ENCODE measurements around the gene BCKDHA. TPM values are rescaled to one million over a fixed set of nuclear protein-coding genes. Genes with fewer than 3 reads are reported as not detected.

The BCKDHA gene
- total and polyA plus RNA-seq, 2 donors (not counting 1 experiment from before 2014, with no cell fraction given): 11.2 to 30.7 TPM

DNA sequence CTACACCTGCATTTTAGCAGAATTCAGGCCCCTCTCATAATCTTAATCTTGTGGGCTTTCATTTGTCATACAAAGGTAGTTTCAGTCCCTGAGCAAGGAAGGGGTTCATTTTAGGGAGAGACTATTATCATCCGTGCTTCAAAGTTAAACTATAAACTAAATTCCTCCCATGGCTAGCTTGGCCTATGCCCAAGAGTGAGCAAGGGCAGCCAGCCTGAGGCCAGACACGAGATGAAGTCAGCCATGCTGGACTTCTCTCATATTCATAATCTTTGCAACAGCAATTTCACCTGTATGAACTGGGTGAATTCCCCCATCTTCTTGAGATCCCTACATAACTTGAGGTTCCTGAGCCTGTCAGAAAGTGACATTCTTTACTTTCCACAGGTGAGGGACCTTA, 58.3 kb downstream of the BCKDHA start:
- no peaks in the 10 kb centered on the region for H3K27me3 ChIP-seq (ENCODE audit: control insufficient read depth, insufficient read depth, low read length)
- no peak overlapping the region for H3K27ac ChIP-seq (ENCODE audit: insufficient read depth, low read length)
- H4K20me1 ChIP-seq (ENCODE audit: control insufficient read depth, extremely low read depth, insufficient read depth, low read length): no peaks in the 10 kb centered on the region
- no peaks in the 10 kb centered on the region for H3K4me1 ChIP-seq (ENCODE audit: control insufficient read depth, extremely low read depth, insufficient read depth, low read length)
- no peak overlapping the region for H3K9ac ChIP-seq (ENCODE audit: insufficient read depth, low read length)
- no peak overlapping the region for H2AFZ ChIP-seq (ENCODE audit: low read length)
- TF ChIP-seq, protein P1, sequence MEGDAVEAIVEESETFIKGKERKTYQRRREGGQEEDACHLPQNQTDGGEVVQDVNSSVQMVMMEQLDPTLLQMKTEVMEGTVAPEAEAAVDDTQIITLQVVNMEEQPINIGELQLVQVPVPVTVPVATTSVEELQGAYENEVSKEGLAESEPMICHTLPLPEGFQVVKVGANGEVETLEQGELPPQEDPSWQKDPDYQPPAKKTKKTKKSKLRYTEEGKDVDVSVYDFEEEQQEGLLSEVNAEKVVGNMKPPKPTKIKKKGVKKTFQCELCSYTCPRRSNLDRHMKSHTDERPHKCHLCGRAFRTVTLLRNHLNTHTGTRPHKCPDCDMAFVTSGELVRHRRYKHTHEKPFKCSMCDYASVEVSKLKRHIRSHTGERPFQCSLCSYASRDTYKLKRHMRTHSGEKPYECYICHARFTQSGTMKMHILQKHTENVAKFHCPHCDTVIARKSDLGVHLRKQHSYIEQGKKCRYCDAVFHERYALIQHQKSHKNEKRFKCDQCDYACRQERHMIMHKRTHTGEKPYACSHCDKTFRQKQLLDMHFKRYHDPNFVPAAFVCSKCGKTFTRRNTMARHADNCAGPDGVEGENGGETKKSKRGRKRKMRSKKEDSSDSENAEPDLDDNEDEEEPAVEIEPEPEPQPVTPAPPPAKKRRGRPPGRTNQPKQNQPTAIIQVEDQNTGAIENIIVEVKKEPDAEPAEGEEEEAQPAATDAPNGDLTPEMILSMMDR (conservative IDR thresholded peaks at IDR 0.05 in 1 of 2, IDR thresholded peaks at IDR 0.05 in 1 of 2; ENCODE audit: low read depth in 1 of 2, low read length in 2 of 2): no peak
- TF ChIP-seq EZH2 (IDR thresholded peaks at IDR 0.05; ENCODE audit: low read length, missing control alignments): no peak
- H3K4me3 ChIP-seq (replicated peaks in 1 of 4; ENCODE audit: control extremely low read depth in 1 of 4, insufficient read depth in 1 of 4, low read depth in 3 of 4, low read length in 4 of 4): no peak overlapping the region
- DNase-seq (ENCODE audit: low read depth in 2 of 2): no peak
- no peak overlapping the region for H3K4me2 ChIP-seq (ENCODE audit: extremely low read depth, insufficient read depth, low read length)
- H3K36me3 ChIP-seq (ENCODE audit: control insufficient read depth, insufficient read depth, low read length): no peaks in the 10 kb centered on the region
- H3K9me3 ChIP-seq (ENCODE audit: control insufficient read depth, insufficient read depth, low read depth, low read length): no peaks in the 10 kb centered on the region
- no peaks in the 10 kb centered on the region for H3K79me2 ChIP-seq (ENCODE audit: control insufficient read depth, insufficient read depth, low read length)

DNA sequence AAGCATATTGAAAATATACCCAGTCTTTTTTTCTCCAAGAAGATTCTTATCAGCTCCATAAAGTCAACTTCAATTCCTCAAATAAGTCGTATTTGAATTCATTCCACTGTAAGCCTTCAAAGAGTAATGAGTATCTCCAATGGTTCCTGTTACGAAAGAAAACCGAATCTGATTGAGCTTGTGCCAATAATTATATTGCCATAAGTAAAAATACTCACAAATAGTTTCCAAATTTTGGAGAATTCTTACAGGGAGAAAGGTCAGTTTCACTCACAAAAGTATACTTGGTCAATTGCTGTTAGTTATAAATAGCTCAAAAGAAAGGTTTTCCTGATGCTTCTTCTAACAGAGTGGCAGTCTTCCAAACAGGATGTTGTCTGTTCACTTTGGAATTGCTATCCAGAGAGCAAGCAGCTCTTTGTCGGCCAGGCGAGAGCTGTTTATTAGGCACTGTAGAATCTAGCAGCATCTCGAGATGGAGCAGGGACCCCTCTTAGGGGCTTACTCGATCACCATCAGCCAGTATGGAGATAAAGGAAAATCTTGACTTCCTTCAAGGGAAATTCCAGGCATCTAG, 58.8 kb downstream of the BCKDHA start:
- Histone ChIP-seq H3K4me3 (replicated peaks in 1 of 4; ENCODE audit: control extremely low read depth in 1 of 4, insufficient read depth in 1 of 4, low read depth in 3 of 4, low read length in 4 of 4) (no peak overlapping the region), H4K20me1 (ENCODE audit: control insufficient read depth, extremely low read depth, insufficient read depth, low read length) (no peaks in the 10 kb centered on the region), H2AFZ (ENCODE audit: low read length) (no peak overlapping the region), H3K36me3 (ENCODE audit: control insufficient read depth, insufficient read depth, low read length) (no peaks in the 10 kb centered on the region), H3K9me3 (ENCODE audit: control insufficient read depth, insufficient read depth, low read depth, low read length) (no peaks in the 10 kb centered on the region), H3K4me1 (ENCODE audit: control insufficient read depth, extremely low read depth, insufficient read depth, low read length) (no peaks in the 10 kb centered on the region), H3K79me2 (ENCODE audit: control insufficient read depth, insufficient read depth, low read length) (no peaks in the 10 kb centered on the region), H3K27me3 (ENCODE audit: control insufficient read depth, insufficient read depth, low read length) (no peaks in the 10 kb centered on the region), H3K27ac (ENCODE audit: insufficient read depth, low read length) (no peak overlapping the region), H3K4me2 (ENCODE audit: extremely low read depth, insufficient read depth, low read length) (no peak overlapping the region), H3K9ac (ENCODE audit: insufficient read depth, low read length) (no peak overlapping the region)
- TF ChIP-seq, protein P1 (conservative IDR thresholded peaks at IDR 0.05 in 1 of 2, IDR thresholded peaks at IDR 0.05 in 1 of 2; ENCODE audit: low read depth in 1 of 2, low read length in 2 of 2): no peak
- no peak for TF ChIP-seq EZH2 (IDR thresholded peaks at IDR 0.05; ENCODE audit: low read length, missing control alignments)
- peak; percentile 20 to 47 for DNase-seq (ENCODE audit: low read depth in 2 of 2)

DNA sequence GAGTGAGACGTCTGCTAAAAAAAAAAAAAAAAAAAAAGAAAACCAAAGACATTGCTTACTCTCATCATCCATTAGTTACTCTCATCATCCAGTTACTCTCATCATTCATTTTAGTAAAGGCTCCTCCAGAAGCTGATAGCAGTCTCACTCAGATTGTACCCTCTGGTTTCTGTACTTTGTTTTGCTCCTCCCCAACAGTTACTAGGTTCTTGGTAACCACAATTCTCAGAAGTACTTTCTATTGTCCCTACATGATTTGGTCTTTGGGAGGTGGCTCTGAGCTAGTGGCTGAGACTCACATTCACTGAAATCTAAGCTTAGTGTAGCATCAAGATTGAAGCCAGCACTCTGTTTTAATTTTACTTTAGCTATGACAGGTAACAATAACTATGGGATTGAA, 59.6 kb downstream of the BCKDHA start:
- Histone ChIP-seq H3K9me3 (ENCODE audit: control insufficient read depth, insufficient read depth, low read depth, low read length) (no peaks in the 10 kb centered on the region), H3K9ac (ENCODE audit: insufficient read depth, low read length) (no peak overlapping the region), H3K4me2 (ENCODE audit: extremely low read depth, insufficient read depth, low read length) (no peak overlapping the region), H3K79me2 (ENCODE audit: control insufficient read depth, insufficient read depth, low read length) (no peaks in the 10 kb centered on the region), H4K20me1 (ENCODE audit: control insufficient read depth, extremely low read depth, insufficient read depth, low read length) (no peaks in the 10 kb centered on the region), H3K4me3 (replicated peaks in 1 of 4; ENCODE audit: control extremely low read depth in 1 of 4, insufficient read depth in 1 of 4, low read depth in 3 of 4, low read length in 4 of 4) (no peak overlapping the region), H3K27me3 (ENCODE audit: control insufficient read depth, insufficient read depth, low read length) (no peaks in the 10 kb centered on the region), H3K4me1 (ENCODE audit: control insufficient read depth, extremely low read depth, insufficient read depth, low read length) (no peaks in the 10 kb centered on the region), H3K36me3 (ENCODE audit: control insufficient read depth, insufficient read depth, low read length) (no peaks in the 10 kb centered on the region), H3K27ac (ENCODE audit: insufficient read depth, low read length) (no peak overlapping the region), H2AFZ (ENCODE audit: low read length) (no peak overlapping the region)
- DNase-seq (ENCODE audit: low read depth in 2 of 2): no peak
- no peak for TF ChIP-seq EZH2 (IDR thresholded peaks at IDR 0.05; ENCODE audit: low read length, missing control alignments)
- TF ChIP-seq, protein P1 (conservative IDR thresholded peaks at IDR 0.05 in 1 of 2, IDR thresholded peaks at IDR 0.05 in 1 of 2; ENCODE audit: low read depth in 1 of 2, low read length in 2 of 2): no peak
